Measurements from ENCODE around the gene GRIP1. TPM values are rescaled to one million over a fixed set of nuclear protein-coding genes. Genes with fewer than 3 reads are reported as not detected.

GRIP1 gene
- total RNA-seq, 1 donor from 2014 or later: not detected

GRCh38 chr12:66555113-66555512, 123.8 kb downstream of the GRIP1 start:
- Mint-ChIP-seq H3K4me3 (ENCODE audit: low read depth) (no peak overlapping the region), H3K27me3 (ENCODE audit: low read depth) (no peaks in the 10 kb centered on the region), H3K4me1 (ENCODE audit: low read depth) (no peaks in the 10 kb centered on the region), H3K9me3 (no peaks in the 10 kb centered on the region), H3K36me3 (ENCODE audit: low read depth) (no peaks in the 10 kb centered on the region), H3K27ac (no peak overlapping the region)
- intact Hi-C loops (cut with micrococcal nuclease): no loop called here
- no peak for DNase-seq (ENCODE audit: low spot score)

GRCh38 chr12:66552716-66553115, 126.2 kb downstream of the GRIP1 start:
- H3K4me3 Mint-ChIP-seq (ENCODE audit: low read depth): no peak overlapping the region
- H3K36me3 Mint-ChIP-seq (ENCODE audit: low read depth): no peaks in the 10 kb centered on the region
- H3K4me1 Mint-ChIP-seq (ENCODE audit: low read depth): no peaks in the 10 kb centered on the region
- no peak for DNase-seq (ENCODE audit: low spot score)
- H3K27me3 Mint-ChIP-seq (ENCODE audit: low read depth): peaks cover 3% of the 10 kb centered on the region
- H3K27ac Mint-ChIP-seq: no peak overlapping the region
- intact Hi-C loops (cut with micrococcal nuclease): no loop called here
- H3K9me3 Mint-ChIP-seq: no peaks in the 10 kb centered on the region

GRCh38 chr12:66550626-66551025, 128.2 kb downstream of the GRIP1 start:
- Mint-ChIP-seq H3K27ac (no peak overlapping the region), H3K4me1 (ENCODE audit: low read depth) (no peaks in the 10 kb centered on the region), H3K4me3 (ENCODE audit: low read depth) (no peak overlapping the region), H3K36me3 (ENCODE audit: low read depth) (no peaks in the 10 kb centered on the region), H3K9me3 (no peaks in the 10 kb centered on the region), H3K27me3 (ENCODE audit: low read depth) (peaks cover 3% of the 10 kb centered on the region)
- DNase-seq (ENCODE audit: low spot score): no peak
- intact Hi-C loops (cut with micrococcal nuclease): no loop called here

- Mint-ChIP-seq H3K4me3 (ENCODE audit: low read depth) (no peak overlapping the region), H3K27me3 (ENCODE audit: low read depth) (peaks cover 3% of the 10 kb centered on the region), H3K9me3 (no peaks in the 10 kb centered on the region), H3K4me1 (ENCODE audit: low read depth) (no peaks in the 10 kb centered on the region), H3K27ac (no peak overlapping the region), H3K36me3 (ENCODE audit: low read depth) (no peaks in the 10 kb centered on the region)
- no peak for DNase-seq (ENCODE audit: low spot score)
- intact Hi-C loops (cut with micrococcal nuclease): no loop called here
These were observed 129.9 kb downstream of the GRIP1 start for GRCh38 chr12:66549050-66549389.

- no peak overlapping the region for H3K27ac Mint-ChIP-seq
- DNase-seq (ENCODE audit: low spot score): no peak
- H3K36me3 Mint-ChIP-seq (ENCODE audit: low read depth): no peaks in the 10 kb centered on the region
- peaks cover 3% of the 10 kb centered on the region for H3K27me3 Mint-ChIP-seq (ENCODE audit: low read depth)
- no peaks in the 10 kb centered on the region for H3K9me3 Mint-ChIP-seq
- intact Hi-C loops (cut with micrococcal nuclease): no loop called here
- no peaks in the 10 kb centered on the region for H3K4me1 Mint-ChIP-seq (ENCODE audit: low read depth)
- no peak overlapping the region for H3K4me3 Mint-ChIP-seq (ENCODE audit: low read depth)
These were observed 130.4 kb downstream of the GRIP1 start for GRCh38 chr12:66548338-66549049.

- intact Hi-C loops (cut with micrococcal nuclease): no loop called here
- DNase-seq (ENCODE audit: low spot score): no peak
- H3K27me3 Mint-ChIP-seq (ENCODE audit: low read depth): no peaks in the 10 kb centered on the region
- H3K27ac Mint-ChIP-seq: no peak overlapping the region
- H3K9me3 Mint-ChIP-seq: no peaks in the 10 kb centered on the region
- H3K4me3 Mint-ChIP-seq (ENCODE audit: low read depth): no peak overlapping the region
- no peaks in the 10 kb centered on the region for H3K36me3 Mint-ChIP-seq (ENCODE audit: low read depth)
- no peaks in the 10 kb centered on the region for H3K4me1 Mint-ChIP-seq (ENCODE audit: low read depth)
These were observed 137.4 kb downstream of the GRIP1 start for GRCh38 chr12:66541426-66541825.

- no peaks in the 10 kb centered on the region for H3K27me3 Mint-ChIP-seq (ENCODE audit: low read depth)
- no peak overlapping the region for H3K4me3 Mint-ChIP-seq (ENCODE audit: low read depth)
- no peaks in the 10 kb centered on the region for H3K4me1 Mint-ChIP-seq (ENCODE audit: low read depth)
- no peaks in the 10 kb centered on the region for H3K36me3 Mint-ChIP-seq (ENCODE audit: low read depth)
- no peak for DNase-seq (ENCODE audit: low spot score)
- no peak overlapping the region for H3K27ac Mint-ChIP-seq
- no peaks in the 10 kb centered on the region for H3K9me3 Mint-ChIP-seq
- intact Hi-C loops (cut with micrococcal nuclease): no loop called here
These were observed 139.4 kb downstream of the GRIP1 start for GRCh38 chr12:66539431-66539830.

GRCh38 chr12:66538970-66539369, 139.9 kb downstream of the GRIP1 start:
- intact Hi-C loops (cut with micrococcal nuclease): no loop called here
- no peaks in the 10 kb centered on the region for H3K4me1 Mint-ChIP-seq (ENCODE audit: low read depth)
- H3K4me3 Mint-ChIP-seq (ENCODE audit: low read depth): no peak overlapping the region
- H3K36me3 Mint-ChIP-seq (ENCODE audit: low read depth): no peaks in the 10 kb centered on the region
- no peak for DNase-seq (ENCODE audit: low spot score)
- H3K9me3 Mint-ChIP-seq: no peaks in the 10 kb centered on the region
- no peak overlapping the region for H3K27ac Mint-ChIP-seq
- no peaks in the 10 kb centered on the region for H3K27me3 Mint-ChIP-seq (ENCODE audit: low read depth)

GRCh38 chr12:66537876-66538275, 141.0 kb downstream of the GRIP1 start:
- Mint-ChIP-seq H3K4me3 (ENCODE audit: low read depth) (no peak overlapping the region), H3K4me1 (ENCODE audit: low read depth) (no peaks in the 10 kb centered on the region), H3K27me3 (ENCODE audit: low read depth) (no peaks in the 10 kb centered on the region), H3K36me3 (ENCODE audit: low read depth) (no peaks in the 10 kb centered on the region), H3K27ac (no peak overlapping the region), H3K9me3 (no peaks in the 10 kb centered on the region)
- intact Hi-C loops (cut with micrococcal nuclease): no loop called here
- DNase-seq (ENCODE audit: low spot score): no peak

- DNase-seq (ENCODE audit: low spot score): no peak
- H3K9me3 Mint-ChIP-seq: no peaks in the 10 kb centered on the region
- no peak overlapping the region for H3K4me3 Mint-ChIP-seq (ENCODE audit: low read depth)
- H3K27me3 Mint-ChIP-seq (ENCODE audit: low read depth): no peaks in the 10 kb centered on the region
- H3K36me3 Mint-ChIP-seq (ENCODE audit: low read depth): no peaks in the 10 kb centered on the region
- intact Hi-C loops (cut with micrococcal nuclease): no loop called here
- peaks cover 2% of the 10 kb centered on the region for H3K4me1 Mint-ChIP-seq (ENCODE audit: low read depth)
- H3K27ac Mint-ChIP-seq: no peak overlapping the region
These were observed 145.1 kb downstream of the GRIP1 start for GRCh38 chr12:66533767-66534166.

GRCh38 chr12:66531766-66532165, 147.1 kb downstream of the GRIP1 start:
- H3K4me3 Mint-ChIP-seq (ENCODE audit: low read depth): no peak overlapping the region
- no peaks in the 10 kb centered on the region for H3K27me3 Mint-ChIP-seq (ENCODE audit: low read depth)
- peaks cover 2% of the 10 kb centered on the region for H3K4me1 Mint-ChIP-seq (ENCODE audit: low read depth)
- intact Hi-C loops (cut with micrococcal nuclease): no loop called here
- no peak for DNase-seq (ENCODE audit: low spot score)
- no peaks in the 10 kb centered on the region for H3K36me3 Mint-ChIP-seq (ENCODE audit: low read depth)
- no peak overlapping the region for H3K27ac Mint-ChIP-seq
- no peaks in the 10 kb centered on the region for H3K9me3 Mint-ChIP-seq

- Mint-ChIP-seq H3K4me3 (ENCODE audit: low read depth) (no peak overlapping the region), H3K27ac (no peak overlapping the region), H3K4me1 (ENCODE audit: low read depth) (peaks cover 2% of the 10 kb centered on the region), H3K36me3 (ENCODE audit: low read depth) (no peaks in the 10 kb centered on the region), H3K9me3 (no peaks in the 10 kb centered on the region), H3K27me3 (ENCODE audit: low read depth) (no peaks in the 10 kb centered on the region)
- no peak for DNase-seq (ENCODE audit: low spot score)
- intact Hi-C loops (cut with micrococcal nuclease): no loop called here
These were observed 148.9 kb downstream of the GRIP1 start for GRCh38 chr12:66529934-66530333.

GRCh38 chr12:66516561-66516960, 162.3 kb downstream of the GRIP1 start:
- H3K4me3 Mint-ChIP-seq (ENCODE audit: low read depth): no peak overlapping the region
- no peaks in the 10 kb centered on the region for H3K4me1 Mint-ChIP-seq (ENCODE audit: low read depth)

GRCh38 chr12:66516133-66516532, 162.7 kb downstream of the GRIP1 start:
- DNase-seq (ENCODE audit: low spot score): no peak
- intact Hi-C loops (cut with micrococcal nuclease): no loop called here
- no peaks in the 10 kb centered on the region for H3K4me1 Mint-ChIP-seq (ENCODE audit: low read depth)
- no peak overlapping the region for H3K27ac Mint-ChIP-seq
- no peaks in the 10 kb centered on the region for H3K36me3 Mint-ChIP-seq (ENCODE audit: low read depth)
- H3K27me3 Mint-ChIP-seq (ENCODE audit: low read depth): peaks cover 2% of the 10 kb centered on the region
- H3K9me3 Mint-ChIP-seq: no peaks in the 10 kb centered on the region
- no peak overlapping the region for H3K4me3 Mint-ChIP-seq (ENCODE audit: low read depth)

More at GRCh38 chr12:66516561-66516960, 162.3 kb downstream of the GRIP1 start:
- no peak for DNase-seq (ENCODE audit: low spot score)
- Mint-ChIP-seq H3K9me3 (no peaks in the 10 kb centered on the region), H3K36me3 (ENCODE audit: low read depth) (no peaks in the 10 kb centered on the region), H3K27ac (no peak overlapping the region), H3K27me3 (ENCODE audit: low read depth) (peaks cover 2% of the 10 kb centered on the region)
- intact Hi-C loops (cut with micrococcal nuclease): no loop called here
